GM23338 (cell line): Measurements from ENCODE around the gene ZDHHC9. TPM values are rescaled to one million over a fixed set of nuclear protein-coding genes. Genes with fewer than 3 reads are reported as not detected.

Experiments used
- ATAC-seq: fragments of 200-7000 bp; cut with Tn5 transposase; 3 replicates; pipeline ENCODE4 v1.9.1; 2020
- DNase-seq: peaks from one replicate; pipeline ENCODE4 v3.0.0-alpha.2; 2015; ENCODE audit warnings: low spot score
- H2AFZ ChIP-seq: fragments of 200-600 bp; sonication (generic); 2 replicates; pipeline ENCODE4 v1.8.0; 2016; ENCODE audit warnings: antibody characterized with exemption, mild to moderate bottlenecking, moderate library complexity
- H3F3A ChIP-seq: fragments of 200-600 bp; sonication (generic); replicated peaks from 2 replicates; pipeline ENCODE4 v1.8.0; 2017; ENCODE audit warnings: antibody characterized with exemption, mixed run types, low read depth
- H3K27ac ChIP-seq: fragments of 200-600 bp; sonication (generic); 2 replicates; pipeline ENCODE4 v1.6.1; 2016; ENCODE audit warnings: low read depth
- H3K27me3 ChIP-seq: fragments of 200-600 bp; sonication (generic); 2 replicates; pipeline ENCODE4 v1.8.0; 2016; ENCODE audit warnings: mild to moderate bottlenecking, mixed run types, moderate library complexity; ENCODE audit not compliant: insufficient read depth
- H3K36me3 ChIP-seq: fragments of 200-600 bp; sonication (generic); 2 replicates; pipeline ENCODE4 v1.8.0; 2016; ENCODE audit warnings: mild to moderate bottlenecking; ENCODE audit not compliant: insufficient read depth
- H3K4me1 ChIP-seq: fragments of 200-600 bp; sonication (generic); 2 replicates; pipeline ENCODE4 v1.8.0; 2016; ENCODE audit warnings: mild to moderate bottlenecking, moderate library complexity; ENCODE audit not compliant: insufficient read depth
- H3K4me2 ChIP-seq: fragments of 200-600 bp; sonication (generic); 2 replicates; pipeline ENCODE4 v1.7.1; 2017; ENCODE audit warnings: mixed run types
- H3K4me3 ChIP-seq: fragments of 200-600 bp; sonication (generic); 2 replicates; pipeline ENCODE4 v1.6.1; 2016; ENCODE audit warnings: mixed run types
- H3K79me2 ChIP-seq: fragments of 200-600 bp; sonication (generic); replicated peaks from 2 replicates; pipeline ENCODE4 v1.8.0; 2017; ENCODE audit warnings: mild to moderate bottlenecking; ENCODE audit not compliant: insufficient read depth
- H3K9me2 ChIP-seq: fragments of 200-600 bp; sonication (generic); 2 replicates; pipeline ENCODE4 v1.8.0; 2017; ENCODE audit not compliant: insufficient read depth
- H4K20me1 ChIP-seq: fragments of 200-600 bp; sonication (generic); replicated peaks from 2 replicates; pipeline ENCODE4 v1.8.0; 2017; ENCODE audit warnings: mild to moderate bottlenecking; ENCODE audit not compliant: insufficient read depth
- H3K27ac Mint-ChIP-seq: 2 replicates; pipeline ENCODE4 v1.8.0; 2020; ENCODE audit warnings: inconsistent platforms, mild to moderate bottlenecking, moderate library complexity, mixed read lengths
- H3K27me3 Mint-ChIP-seq: 3 replicates; pipeline ENCODE4 v1.8.0; 2022; ENCODE audit warnings: low read depth, mild to moderate bottlenecking, moderate library complexity, mixed read lengths, inconsistent platforms; ENCODE audit not compliant: insufficient read depth, poor library complexity
- H3K36me3 Mint-ChIP-seq: 3 replicates; pipeline ENCODE4 v1.8.0; 2021; ENCODE audit warnings: low read depth, mild to moderate bottlenecking, inconsistent platforms, moderate library complexity, mixed read lengths
- H3K4me1 Mint-ChIP-seq: 3 replicates; pipeline ENCODE4 v1.8.0; 2020; ENCODE audit warnings: mild to moderate bottlenecking, inconsistent platforms, mixed read lengths
- H3K4me3 Mint-ChIP-seq: 3 replicates; pipeline ENCODE4 v1.8.0; 2021; ENCODE audit warnings: moderate library complexity, mild to moderate bottlenecking, inconsistent platforms, mixed read lengths
- H3K9me3 Mint-ChIP-seq: 3 replicates; pipeline ENCODE4 v1.8.0; 2020; ENCODE audit warnings: moderate library complexity, mild to moderate bottlenecking, inconsistent platforms, mixed read lengths
- CREB1 ChIP-seq: fragments of 250-450 bp; sonication (Bioruptor Pico); IDR thresholded peaks from 2 replicates; pipeline ENCODE4 v1.5.0; 2020; ENCODE audit warnings: low read depth, mild to moderate bottlenecking, moderate library complexity
- CTCF ChIP-seq, 2 experiments: fragments of 200-600 bp in 1 of 2; sonication (generic) in 1 of 2; conservative IDR thresholded peaks; 2 replicates each; pipeline versions ENCODE4 v1.5.1 to v1.6.1; 2016 to 2017; ENCODE audit warnings: antibody characterized with exemption in 2 of 2, low read depth in 2 of 2, mild to moderate bottlenecking in 2 of 2, moderate library complexity in 1 of 2
- ETS1 ChIP-seq: IDR thresholded peaks from 2 replicates; pipeline ENCODE4 v1.6.1; 2016; ENCODE audit warnings: antibody characterized with exemption
- JUNB ChIP-seq: IDR thresholded peaks from one replicate; pipeline ENCODE4 v1.6.1; 2016; ENCODE audit warnings: antibody characterized with exemption; ENCODE audit not compliant: unreplicated experiment
- NANOG ChIP-seq: IDR thresholded peaks from 2 replicates; pipeline ENCODE4 v1.6.1; 2016; ENCODE audit warnings: antibody characterized with exemption, borderline replicate concordance
- POLR2AphosphoS5 ChIP-seq: IDR thresholded peaks from 2 replicates; pipeline ENCODE4 v1.6.1; 2016; ENCODE audit warnings: antibody characterized with exemption, low read depth
- REST ChIP-seq: IDR thresholded peaks from one replicate; pipeline ENCODE4 v1.6.1; 2018; ENCODE audit warnings: antibody characterized with exemption; ENCODE audit not compliant: unreplicated experiment
- STAT1 ChIP-seq: IDR thresholded peaks from one replicate; pipeline ENCODE4 v1.6.1; 2016; ENCODE audit warnings: antibody characterized with exemption; ENCODE audit not compliant: unreplicated experiment
- ZNF114 ChIP-seq: fragments of 250-450 bp; sonication (Bioruptor Pico); IDR thresholded peaks from 2 replicates; pipeline ENCODE4 v1.5.0; 2020; ENCODE audit warnings: mild to moderate bottlenecking, moderate library complexity
- ZNF331 ChIP-seq: fragments of 250-450 bp; sonication (Bioruptor Pico); IDR thresholded peaks from 2 replicates; pipeline ENCODE4 v1.5.0; 2020; ENCODE audit warnings: low read depth, mild to moderate bottlenecking, moderate library complexity
- polyA plus RNA-seq: library from polyadenylated mRNA; unstranded; fragments of >200 nt; fragmentation: Nextera tagmentation; extraction: Ambion mirVana; gene quantifications from 2 replicates; pipeline ENCODE4 v1.2.1, GENCODE V29; 2016
- total RNA-seq: library from RNA; depleted of rRNA; stranded (reverse); fragments of >200 nt; shearing (Covaris generic); gene quantifications from 2 replicates; pipeline ENCODE4 v1.2.3, GENCODE V29; 2014

Gene ZDHHC9
- total and polyA plus RNA-seq, 2 experiments from 2014 or later: 14.2 to 17.6 TPM

GRCh38 chrX:129791961-129792570, 51.6 kb downstream of the ZDHHC9 start:
- H3K4me1 Mint-ChIP-seq: no peaks in the 10 kb centered on the region
- no peak overlapping the region for H2AFZ ChIP-seq
- no peaks in the 10 kb centered on the region for H4K20me1 ChIP-seq
- no peak overlapping the region for H3K4me3 ChIP-seq
- H3K36me3 ChIP-seq: no peaks in the 10 kb centered on the region
- H3K4me2 ChIP-seq: no peak overlapping the region
- H3K36me3 Mint-ChIP-seq: no peaks in the 10 kb centered on the region
- H3F3A ChIP-seq: no peaks in the 10 kb centered on the region
- H3K4me3 Mint-ChIP-seq: no peak overlapping the region
- H3K27me3 Mint-ChIP-seq: peaks cover 3% of the 10 kb centered on the region
- no peak overlapping the region for H3K27ac ChIP-seq
- no peaks in the 10 kb centered on the region for H3K27me3 ChIP-seq
- DNase-seq: no peak
- H3K79me2 ChIP-seq: no peaks in the 10 kb centered on the region
- H3K9me2 ChIP-seq: no peaks in the 10 kb centered on the region
- H3K4me1 ChIP-seq: no peaks in the 10 kb centered on the region
- no peak for ATAC-seq
- H3K27ac Mint-ChIP-seq: no peak overlapping the region
- H3K9me3 Mint-ChIP-seq: no peaks in the 10 kb centered on the region; the same call in 2 of the 3 replicates
- TF ChIP-seq REST (no peak), POLR2AphosphoS5 (no peak), CREB1 (CRISPR knock-in tag) (no peak), NANOG (no peak), CTCF (conservative IDR thresholded peaks at IDR 0.05; ENCODE audit: low read depth in 2 of 2) (no peak), ZNF114 (CRISPR knock-in tag) (no peak), ZNF331 (CRISPR knock-in tag) (no peak), ETS1 (no peak), JUNB (no peak)

GRCh38 chrX:129791336-129791735, 52.4 kb downstream of the ZDHHC9 start:
- no peaks in the 10 kb centered on the region for H3K4me1 ChIP-seq
- Mint-ChIP-seq H3K27ac (no peak overlapping the region), H3K4me3 (no peak overlapping the region), H3K27me3 (peaks cover 5% of the 10 kb centered on the region), H3K9me3 (no peaks in the 10 kb centered on the region; the same call in 2 of the 3 replicates), H3K4me1 (no peaks in the 10 kb centered on the region), H3K36me3 (no peaks in the 10 kb centered on the region)
- no peaks in the 10 kb centered on the region for H3K9me2 ChIP-seq
- no peak overlapping the region for H3K27ac ChIP-seq
- no peak overlapping the region for H2AFZ ChIP-seq
- no peaks in the 10 kb centered on the region for H3F3A ChIP-seq
- H3K4me2 ChIP-seq: no peak overlapping the region
- H4K20me1 ChIP-seq: no peaks in the 10 kb centered on the region
- H3K79me2 ChIP-seq: no peaks in the 10 kb centered on the region
- DNase-seq (no peak), ATAC-seq (no peak)
- no peak overlapping the region for H3K4me3 ChIP-seq
- no peaks in the 10 kb centered on the region for H3K27me3 ChIP-seq
- no peaks in the 10 kb centered on the region for H3K36me3 ChIP-seq
- TF ChIP-seq REST (no peak), CTCF (conservative IDR thresholded peaks at IDR 0.05; ENCODE audit: low read depth in 2 of 2) (no peak), POLR2AphosphoS5 (no peak), STAT1 (no peak), ETS1 (no peak), JUNB (no peak)
